Fibroblast of the aortic adventitia (primary cell): ENCODE data around the gene KRT23. TPM values are rescaled to one million over a fixed set of nuclear protein-coding genes. Genes with fewer than 3 reads are reported as not detected.

ENCODE experiments used
- DNase-seq: peaks from one replicate; pipeline ENCODE4 v3.0.0-alpha.2; 2010; ENCODE audit warnings: low read depth
- H3K4me3 ChIP-seq: 2 replicates; pipeline ENCODE4 v1.5.1; 2011; ENCODE audit warnings: low read depth, mild to moderate bottlenecking, control low read depth, low read length, moderate library complexity
- CTCF ChIP-seq: IDR thresholded peaks from 2 replicates; pipeline ENCODE4 v1.5.1; 2011; ENCODE audit warnings: mild to moderate bottlenecking, low read length, control low read depth, inconsistent platforms; ENCODE audit not compliant: insufficient read depth
- total RNA-seq: library from RNA; depleted of rRNA; stranded (reverse); fragments of >200 nt; gene quantifications from 2 replicates; pipeline ENCODE4 v1.2.3, GENCODE V29; 2012; ENCODE audit warnings: low replicate concordance

KRT23 gene
- total RNA-seq, 1 donor: not detected

DNA sequence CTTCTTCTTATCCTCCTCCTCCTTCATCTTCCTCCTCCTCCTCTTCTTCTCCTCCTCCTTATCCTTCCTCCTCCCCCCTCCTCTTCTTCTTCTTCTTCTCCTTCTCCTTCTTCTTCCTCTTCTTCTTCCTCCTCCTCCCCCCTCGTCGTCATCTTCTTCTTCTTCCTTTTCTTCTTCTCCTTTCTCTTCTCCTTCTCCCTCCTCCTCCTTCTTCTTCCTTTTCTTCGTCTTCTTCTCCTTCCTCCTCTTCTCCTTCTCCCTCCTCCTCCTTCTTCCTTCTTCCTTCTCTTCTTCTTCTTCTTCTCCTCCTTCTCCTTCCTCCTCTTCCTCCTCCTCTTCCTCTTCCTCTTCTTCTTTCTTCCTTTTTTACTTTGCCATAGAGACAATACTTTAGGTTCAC lies 5.1 kb upstream of the KRT23 start:
- H3K4me3 ChIP-seq: no peak overlapping the region
- no peak for DNase-seq
- TF ChIP-seq CTCF: no peak

DNA sequence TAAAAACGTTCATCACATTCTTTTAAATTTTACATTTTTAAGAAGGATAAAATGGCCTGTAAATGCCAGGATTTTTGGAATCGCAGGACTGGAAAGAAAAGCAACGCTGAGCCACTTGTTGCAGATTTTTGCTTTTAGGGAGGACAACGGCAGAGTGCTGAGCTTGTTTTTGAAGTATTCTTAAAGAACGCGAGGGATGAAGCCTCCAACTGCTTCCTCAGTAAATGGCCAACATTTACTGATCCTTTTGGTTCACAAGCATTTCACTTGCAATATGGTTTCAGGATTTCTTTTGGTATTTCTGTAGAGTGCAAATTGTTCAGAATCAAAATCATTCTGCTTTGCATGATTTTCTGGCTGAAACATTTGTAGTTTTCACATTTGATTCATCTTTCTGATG lies 2.8 kb upstream of the KRT23 start:
- TF ChIP-seq CTCF: no peak
- DNase-seq: no peak
- H3K4me3 ChIP-seq: no peak overlapping the region

DNA sequence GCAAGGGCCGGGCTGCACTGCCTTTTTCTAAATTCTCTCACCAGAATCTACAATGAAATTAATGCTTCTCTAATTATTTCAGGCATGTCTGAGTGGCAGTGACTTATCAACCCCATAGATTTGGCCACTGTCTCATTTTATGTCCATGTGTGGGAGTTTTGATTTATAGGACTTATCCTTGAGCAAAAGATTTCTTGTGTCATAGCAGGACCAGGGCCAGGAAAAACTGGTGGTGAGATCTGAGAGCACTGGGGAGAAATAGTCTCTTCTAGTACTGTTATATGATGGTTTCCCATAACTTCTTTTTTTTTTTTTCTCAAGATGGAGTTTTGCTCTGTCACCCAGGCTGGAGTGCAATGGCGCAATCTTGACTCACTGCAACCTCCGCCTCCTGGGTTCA lies 1.5 kb upstream of the KRT23 start:
- no peak overlapping the region for H3K4me3 ChIP-seq
- TF ChIP-seq CTCF: no peak
- DNase-seq: peak; percentile 52

GRCh38 chr17:40936976-40937375 lies 470 bp downstream of the KRT23 start:
- DNase-seq: no peak
- no peak for TF ChIP-seq CTCF
- no peak overlapping the region for H3K4me3 ChIP-seq

GRCh38 chr17:40936437-40936971 lies 942 bp downstream of the KRT23 start:
- no peak for DNase-seq
- no peak for TF ChIP-seq CTCF
- H3K4me3 ChIP-seq: no peak overlapping the region

DNA sequence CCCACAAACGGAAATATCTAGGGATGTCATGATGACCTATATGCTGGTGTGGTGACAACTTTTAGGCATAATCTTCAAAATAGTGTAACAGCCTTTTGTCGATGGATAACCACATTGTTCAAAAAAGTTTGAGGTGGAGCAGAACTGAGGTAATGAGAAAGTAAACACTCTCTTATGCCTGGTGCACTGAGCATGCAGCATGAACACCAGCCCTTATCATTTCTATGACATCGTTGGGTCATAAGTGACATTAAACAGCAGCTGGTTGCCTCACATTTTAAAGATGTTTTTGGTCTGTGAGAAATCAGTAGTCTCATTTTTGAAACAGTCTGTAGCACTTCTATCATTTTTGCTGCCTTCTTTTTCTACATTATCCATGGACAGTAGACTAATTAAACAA lies 1.8 kb downstream of the KRT23 start:
- H3K4me3 ChIP-seq: no peak overlapping the region
- no peak for TF ChIP-seq CTCF
- peak; percentile 33 for DNase-seq

- no peak overlapping the region for H3K4me3 ChIP-seq
Observed at GRCh38 chr17:40932608-40933007, 4.8 kb downstream of the KRT23 start.

More at GRCh38 chr17:40932608-40933007, 4.8 kb downstream of the KRT23 start:
- no peak for TF ChIP-seq CTCF
- DNase-seq: no peak
